ENCODE results near the gene ANKZF1.
"Not testable (repeated sequence)": the region's sequence is repeated elsewhere in the genome, so short reads cannot be mapped to it uniquely, and the experiment has no call there.

ANKZF1 gene

GRCh38 chr2:219254590-219255201 is 25.1 kb downstream of the ANKZF1 start:
- peak; percentile 44 to 50 for DNase-seq

GRCh38 chr2:219258942-219259341 is 29.3 kb downstream of the ANKZF1 start:
- not testable (repeated sequence) for DNase-seq

GRCh38 chr2:219261024-219261855 is 31.6 kb downstream of the ANKZF1 start:
- no peak for DNase-seq

- no peak for DNase-seq
These were observed 36.6 kb downstream of the ANKZF1 start for GRCh38 chr2:219266232-219266631.

- DNase-seq = no peak
These were observed 37.3 kb downstream of the ANKZF1 start for GRCh38 chr2:219266886-219267285.

- DNase-seq = no peak
These were observed 38.7 kb downstream of the ANKZF1 start for GRCh38 chr2:219268294-219268693.

GRCh38 chr2:219269362-219270054 is 39.9 kb downstream of the ANKZF1 start:
- DNase-seq = no peak

- no peak for DNase-seq
These were observed 40.4 kb downstream of the ANKZF1 start for GRCh38 chr2:219270055-219270372.

GRCh38 chr2:219271021-219271420 is 41.4 kb downstream of the ANKZF1 start:
- DNase-seq = no peak

- DNase-seq = no peak
These were observed 42.8 kb downstream of the ANKZF1 start for GRCh38 chr2:219272356-219272755.

GRCh38 chr2:219272995-219273394 is 43.4 kb downstream of the ANKZF1 start:
- no peak for DNase-seq

- no peak for DNase-seq
These were observed 44.3 kb downstream of the ANKZF1 start for GRCh38 chr2:219273937-219274336.

- no peak for DNase-seq
These were observed 44.8 kb downstream of the ANKZF1 start for GRCh38 chr2:219274361-219274921.

GRCh38 chr2:219277703-219278654 is 48.4 kb downstream of the ANKZF1 start:
- peak; percentile 69 to 74 for DNase-seq

GRCh38 chr2:219278655-219279150 is 49.1 kb downstream of the ANKZF1 start:
- DNase-seq = no peak

GRCh38 chr2:219279151-219279915 is 49.7 kb downstream of the ANKZF1 start, which contains the start of gene DNAJB2:
DNAJB2 (plus strand) TSS chr2:219279366; CDS start chr2:219279834, 468 bp downstream.
- peak; percentile 99 for DNase-seq

- no peak for DNase-seq
These were observed 50.4 kb downstream of the ANKZF1 start for GRCh38 chr2:219279916-219280516.

GRCh38 chr2:219280651-219281050 is 51.0 kb downstream of the ANKZF1 start:
- DNase-seq = no peak

GRCh38 chr2:219281588-219281987 is 52.0 kb downstream of the ANKZF1 start:
- DNase-seq = no peak

- DNase-seq = no peak
These were observed 52.8 kb downstream of the ANKZF1 start for GRCh38 chr2:219282375-219282774.

Data from activated CD4-positive, alpha-beta T cell treated with anti-CD3 and anti-CD28 coated beads for 4 hours (primary cell).